ENCODE measurements around the gene SPPL3.

SPPL3 gene

DNA sequence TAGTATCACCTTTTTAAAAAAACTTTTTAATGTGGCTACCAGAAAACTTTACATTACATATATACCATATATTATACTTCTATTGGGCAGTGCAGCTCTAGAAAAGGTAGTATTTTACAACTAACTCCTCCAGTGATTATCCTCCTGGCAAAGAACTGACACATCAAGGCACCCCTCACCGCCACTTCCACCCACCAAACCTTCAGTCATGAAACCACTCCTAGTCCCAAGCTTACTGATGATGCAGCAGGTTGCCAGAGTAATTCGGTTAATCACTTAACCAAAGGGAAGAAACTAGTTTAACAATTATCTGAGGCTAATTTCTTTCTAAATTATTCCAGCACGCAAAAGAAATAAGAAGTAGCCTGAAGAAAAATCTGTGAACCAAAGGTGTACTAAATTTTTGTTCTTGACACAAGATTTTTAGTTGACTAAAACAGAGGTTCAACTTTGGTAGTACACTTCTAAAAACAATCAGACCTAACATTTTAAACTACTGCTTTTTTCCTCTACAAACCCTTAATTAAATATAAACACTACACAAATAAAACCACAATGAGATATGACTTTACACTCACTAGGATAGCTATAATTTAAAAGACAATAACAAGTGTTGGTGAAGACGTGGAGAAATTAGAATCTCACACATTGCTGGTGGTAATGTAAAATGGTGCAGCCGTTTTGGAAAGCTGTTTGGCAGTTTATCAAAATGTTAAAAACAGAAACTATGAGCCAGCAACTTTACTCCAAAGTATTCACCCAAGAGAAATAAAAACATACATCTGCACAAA, 16.7 kb downstream of the SPPL3 start:
- no peak for DNase-seq (ENCODE audit: low read depth)

DNA sequence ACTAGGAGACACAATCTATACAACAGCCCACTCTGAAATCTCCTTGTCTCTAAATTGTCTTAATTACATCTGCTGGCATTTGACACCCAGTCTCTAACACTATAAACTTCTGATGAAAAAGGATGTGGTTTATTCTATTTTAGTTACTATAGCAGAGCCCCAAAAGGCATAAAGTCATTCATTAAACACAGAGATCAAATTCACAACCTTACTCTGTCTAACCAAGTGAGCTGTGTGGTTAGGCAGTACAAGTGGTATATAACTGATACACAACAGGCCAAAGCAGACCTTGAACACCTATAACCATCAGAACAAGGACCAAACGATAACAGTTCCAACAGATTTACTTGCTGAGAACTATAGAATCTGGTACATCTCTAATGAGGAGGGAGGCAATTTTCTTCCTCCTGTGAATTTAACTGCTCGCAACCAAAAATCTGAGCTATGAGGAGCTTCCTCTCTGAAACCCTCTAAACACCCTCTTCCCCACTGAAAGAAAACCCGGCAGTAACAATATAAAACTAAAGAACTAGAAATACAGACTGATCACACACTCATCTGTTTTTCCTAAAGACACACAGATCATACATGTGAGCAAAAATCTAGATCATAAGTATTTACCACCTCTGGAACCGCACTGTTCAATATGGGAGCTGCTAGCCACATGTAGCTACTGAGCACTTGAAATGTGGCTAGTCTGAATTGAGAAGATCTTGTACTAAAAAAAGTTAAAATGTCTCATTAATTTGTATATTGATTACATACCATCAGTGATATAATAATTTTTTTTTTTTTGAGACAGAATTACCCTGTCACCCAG, 17.7 kb downstream of the SPPL3 start:
- H3K4me3 ChIP-seq (replicated peaks; ENCODE audit: low read depth, low read length): no peak overlapping the region
- TF ChIP-seq, protein P1, sequence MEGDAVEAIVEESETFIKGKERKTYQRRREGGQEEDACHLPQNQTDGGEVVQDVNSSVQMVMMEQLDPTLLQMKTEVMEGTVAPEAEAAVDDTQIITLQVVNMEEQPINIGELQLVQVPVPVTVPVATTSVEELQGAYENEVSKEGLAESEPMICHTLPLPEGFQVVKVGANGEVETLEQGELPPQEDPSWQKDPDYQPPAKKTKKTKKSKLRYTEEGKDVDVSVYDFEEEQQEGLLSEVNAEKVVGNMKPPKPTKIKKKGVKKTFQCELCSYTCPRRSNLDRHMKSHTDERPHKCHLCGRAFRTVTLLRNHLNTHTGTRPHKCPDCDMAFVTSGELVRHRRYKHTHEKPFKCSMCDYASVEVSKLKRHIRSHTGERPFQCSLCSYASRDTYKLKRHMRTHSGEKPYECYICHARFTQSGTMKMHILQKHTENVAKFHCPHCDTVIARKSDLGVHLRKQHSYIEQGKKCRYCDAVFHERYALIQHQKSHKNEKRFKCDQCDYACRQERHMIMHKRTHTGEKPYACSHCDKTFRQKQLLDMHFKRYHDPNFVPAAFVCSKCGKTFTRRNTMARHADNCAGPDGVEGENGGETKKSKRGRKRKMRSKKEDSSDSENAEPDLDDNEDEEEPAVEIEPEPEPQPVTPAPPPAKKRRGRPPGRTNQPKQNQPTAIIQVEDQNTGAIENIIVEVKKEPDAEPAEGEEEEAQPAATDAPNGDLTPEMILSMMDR (IDR thresholded peaks at IDR 0.05; ENCODE audit: low read length, missing control alignments): no peak
- no peak for DNase-seq (ENCODE audit: low read depth)

More for the DNA sequence above, 16.7 kb downstream of the SPPL3 start:
- TF ChIP-seq, protein P1 (IDR thresholded peaks at IDR 0.05; ENCODE audit: low read length, missing control alignments): no peak
- H3K4me3 ChIP-seq (replicated peaks; ENCODE audit: low read depth, low read length): no peak overlapping the region

DNA sequence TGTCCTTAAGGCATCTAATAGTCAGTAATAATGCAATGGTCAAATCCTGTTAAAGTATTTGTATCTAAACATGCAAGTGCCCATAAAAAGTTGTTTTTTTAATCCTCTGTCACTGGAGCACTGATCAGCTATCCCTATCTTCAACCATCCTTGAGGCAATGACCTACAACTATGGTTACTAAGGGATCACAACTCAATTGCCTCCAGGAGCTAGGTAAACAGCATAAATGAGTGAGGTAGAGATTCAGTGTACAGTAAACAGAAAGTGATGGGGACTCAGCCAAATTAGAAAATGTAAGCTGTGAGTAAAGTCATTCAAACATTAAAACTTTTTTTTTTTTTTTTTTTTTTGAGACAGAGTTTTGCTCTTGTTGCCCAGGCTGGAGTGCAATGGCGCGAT, 18.6 kb downstream of the SPPL3 start:
- DNase-seq (ENCODE audit: low read depth): no peak
- H3K4me3 ChIP-seq (replicated peaks; ENCODE audit: low read depth, low read length): no peak overlapping the region
- TF ChIP-seq, protein P1 (IDR thresholded peaks at IDR 0.05; ENCODE audit: low read length, missing control alignments): no peak

DNA sequence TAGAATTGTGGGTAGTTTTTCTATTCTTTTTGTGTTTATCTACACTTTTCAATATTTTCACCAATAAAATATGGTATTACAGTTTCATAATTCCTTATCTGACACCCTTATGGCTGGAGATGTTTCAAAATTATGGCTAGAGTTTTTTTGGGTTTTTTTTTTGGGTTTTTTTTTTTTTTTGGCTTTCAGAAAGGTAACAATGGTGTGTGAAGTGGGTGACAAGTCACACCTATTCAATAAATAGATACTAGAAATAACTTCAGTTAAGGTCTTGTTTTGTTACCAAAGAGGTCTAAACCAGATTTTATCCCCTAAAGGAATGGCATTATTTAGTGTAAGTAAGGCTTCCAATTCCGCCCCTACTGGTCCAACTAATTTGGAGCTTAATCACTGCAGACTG, 19.5 kb downstream of the SPPL3 start:
- no peak overlapping the region for H3K4me3 ChIP-seq (replicated peaks; ENCODE audit: low read depth, low read length)
- DNase-seq (ENCODE audit: low read depth): no peak
- TF ChIP-seq, protein P1 (IDR thresholded peaks at IDR 0.05; ENCODE audit: low read length, missing control alignments): no peak

DNA sequence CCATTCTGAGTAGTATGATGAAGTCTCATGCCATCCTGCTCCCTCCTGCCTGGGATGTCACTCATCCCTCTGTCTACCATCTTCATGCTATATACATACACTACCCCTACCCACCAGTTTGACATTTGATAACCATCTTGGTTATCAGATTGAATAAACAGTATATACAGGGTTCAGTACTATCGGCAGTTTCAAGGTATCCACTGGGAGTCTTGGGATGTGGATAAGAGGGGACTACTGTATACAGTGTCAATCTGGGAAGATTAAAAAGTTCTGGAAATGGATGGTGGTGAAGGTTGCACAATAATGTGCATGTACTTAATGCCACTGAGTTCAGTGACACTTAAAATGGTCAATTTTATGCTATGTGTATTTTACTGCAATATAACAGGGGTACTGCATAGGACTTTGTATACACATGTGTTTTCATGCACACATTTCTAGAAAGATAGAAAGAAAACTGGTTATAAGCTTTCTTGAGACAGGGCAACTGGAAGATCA, 22.1 kb downstream of the SPPL3 start:
- DNase-seq (ENCODE audit: low read depth): no peak
- TF ChIP-seq, protein P1 (IDR thresholded peaks at IDR 0.05; ENCODE audit: low read length, missing control alignments): no peak
- H3K4me3 ChIP-seq (replicated peaks; ENCODE audit: low read depth, low read length): no peak overlapping the region

DNA sequence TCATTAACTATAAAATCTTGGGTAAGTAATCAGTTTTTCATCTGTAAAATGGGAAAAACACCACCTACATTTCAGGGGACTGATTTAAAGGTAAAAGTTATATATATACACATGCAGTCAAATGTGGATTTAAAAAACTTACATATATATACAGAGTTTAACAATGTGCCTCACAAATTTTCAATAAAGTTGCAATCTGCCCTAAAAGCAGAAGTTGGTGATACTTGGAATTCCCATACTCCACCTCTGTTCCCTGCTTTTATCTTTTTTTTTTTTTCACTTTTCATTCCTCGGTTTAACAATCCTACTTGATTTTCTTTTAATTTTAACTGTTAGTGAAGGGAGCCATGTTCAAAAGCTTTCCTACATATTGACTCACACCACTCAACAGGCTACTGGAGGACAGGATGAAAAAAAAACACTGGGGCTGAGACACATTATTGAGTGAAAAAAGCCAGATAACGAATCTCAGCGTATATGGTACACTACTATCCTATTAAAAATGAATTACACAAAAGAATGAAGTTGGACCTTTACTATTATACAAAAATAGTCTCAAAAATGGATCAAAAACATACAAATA, 24.3 kb downstream of the SPPL3 start:
- DNase-seq (ENCODE audit: low read depth): no peak
- TF ChIP-seq, protein P1 (IDR thresholded peaks at IDR 0.05; ENCODE audit: low read length, missing control alignments): no peak
- no peak overlapping the region for H3K4me3 ChIP-seq (replicated peaks; ENCODE audit: low read depth, low read length)

All from fibroblast of pulmonary artery (primary cell).